GM12874 (cell line): Measurements from ENCODE around the gene RFC4.

Experiments
- TF ChIP-seq, protein P1 (sequence below): IDR thresholded peaks from 2 replicates; pipeline ENCODE4 v1.5.1; 2011; ENCODE audit warnings: low read depth, mild to moderate bottlenecking, control low read depth, low read length, moderate library complexity; ENCODE audit not compliant: insufficient read depth

Gene RFC4

DNA sequence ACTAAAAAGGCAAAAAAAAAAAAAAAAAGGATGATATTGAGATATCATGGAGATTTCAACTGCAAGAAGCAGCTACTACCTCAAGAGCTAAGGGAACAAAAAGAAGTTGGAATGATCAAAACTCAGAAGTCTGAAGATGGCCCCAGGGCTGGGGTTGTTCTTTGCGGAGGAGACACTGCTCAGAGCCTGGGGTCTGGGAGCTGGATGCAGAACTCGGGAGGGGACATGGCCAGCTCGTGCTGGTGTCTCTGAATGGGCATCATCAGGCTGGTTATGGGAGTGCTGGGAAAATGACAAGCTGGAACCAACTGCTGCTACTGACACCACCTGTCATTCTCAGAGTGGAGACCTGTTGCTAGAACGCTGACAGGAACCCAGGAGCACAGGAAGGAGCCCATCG, 22.1 kb upstream of the RFC4 start:
- TF ChIP-seq, protein P1, sequence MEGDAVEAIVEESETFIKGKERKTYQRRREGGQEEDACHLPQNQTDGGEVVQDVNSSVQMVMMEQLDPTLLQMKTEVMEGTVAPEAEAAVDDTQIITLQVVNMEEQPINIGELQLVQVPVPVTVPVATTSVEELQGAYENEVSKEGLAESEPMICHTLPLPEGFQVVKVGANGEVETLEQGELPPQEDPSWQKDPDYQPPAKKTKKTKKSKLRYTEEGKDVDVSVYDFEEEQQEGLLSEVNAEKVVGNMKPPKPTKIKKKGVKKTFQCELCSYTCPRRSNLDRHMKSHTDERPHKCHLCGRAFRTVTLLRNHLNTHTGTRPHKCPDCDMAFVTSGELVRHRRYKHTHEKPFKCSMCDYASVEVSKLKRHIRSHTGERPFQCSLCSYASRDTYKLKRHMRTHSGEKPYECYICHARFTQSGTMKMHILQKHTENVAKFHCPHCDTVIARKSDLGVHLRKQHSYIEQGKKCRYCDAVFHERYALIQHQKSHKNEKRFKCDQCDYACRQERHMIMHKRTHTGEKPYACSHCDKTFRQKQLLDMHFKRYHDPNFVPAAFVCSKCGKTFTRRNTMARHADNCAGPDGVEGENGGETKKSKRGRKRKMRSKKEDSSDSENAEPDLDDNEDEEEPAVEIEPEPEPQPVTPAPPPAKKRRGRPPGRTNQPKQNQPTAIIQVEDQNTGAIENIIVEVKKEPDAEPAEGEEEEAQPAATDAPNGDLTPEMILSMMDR: no peak

DNA sequence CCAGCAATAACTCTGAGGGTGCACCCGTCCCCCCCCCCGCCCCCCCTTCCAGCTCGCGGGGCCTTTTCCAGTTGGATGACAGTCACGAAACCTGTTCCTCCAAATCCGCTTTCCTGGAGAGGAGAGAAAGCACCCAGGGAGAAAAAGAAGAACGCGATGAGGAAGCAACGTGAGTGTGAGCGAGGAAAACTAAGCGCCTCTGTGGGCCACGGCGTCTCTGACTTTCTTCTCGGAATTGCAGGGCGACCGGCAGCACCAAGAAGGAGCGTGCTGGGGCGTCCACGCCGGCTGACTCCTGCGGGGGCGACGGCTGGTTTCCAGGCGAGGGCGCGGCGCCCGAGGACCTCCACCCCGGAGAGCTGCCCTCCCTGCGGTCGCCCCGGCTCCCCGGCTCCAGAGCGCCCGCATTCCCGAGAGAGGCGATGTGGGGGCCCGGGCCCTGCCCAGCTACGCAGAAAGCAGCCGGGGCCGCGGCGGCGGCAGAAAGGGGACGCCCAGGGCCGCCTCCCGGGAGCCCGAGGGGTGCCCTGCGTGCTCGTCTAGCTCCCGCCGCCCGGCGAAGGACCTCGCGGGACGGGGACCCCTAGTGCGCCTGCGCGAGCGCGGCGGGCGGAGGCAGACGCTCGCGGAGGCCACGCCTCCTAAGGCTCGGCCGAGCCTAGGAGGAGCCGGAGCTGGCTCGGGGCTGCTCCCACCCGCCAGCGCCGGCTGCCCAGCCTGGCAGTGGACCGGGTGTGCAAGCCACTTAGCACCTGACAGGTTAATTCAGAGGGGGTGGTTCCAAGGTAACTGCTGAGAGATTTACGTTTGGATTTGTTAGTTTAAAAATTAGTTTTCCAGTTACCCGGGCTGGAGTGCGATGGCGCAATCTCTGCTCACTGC, 20.9 kb upstream of the RFC4 start:
- TF ChIP-seq, protein P1: no peak

DNA sequence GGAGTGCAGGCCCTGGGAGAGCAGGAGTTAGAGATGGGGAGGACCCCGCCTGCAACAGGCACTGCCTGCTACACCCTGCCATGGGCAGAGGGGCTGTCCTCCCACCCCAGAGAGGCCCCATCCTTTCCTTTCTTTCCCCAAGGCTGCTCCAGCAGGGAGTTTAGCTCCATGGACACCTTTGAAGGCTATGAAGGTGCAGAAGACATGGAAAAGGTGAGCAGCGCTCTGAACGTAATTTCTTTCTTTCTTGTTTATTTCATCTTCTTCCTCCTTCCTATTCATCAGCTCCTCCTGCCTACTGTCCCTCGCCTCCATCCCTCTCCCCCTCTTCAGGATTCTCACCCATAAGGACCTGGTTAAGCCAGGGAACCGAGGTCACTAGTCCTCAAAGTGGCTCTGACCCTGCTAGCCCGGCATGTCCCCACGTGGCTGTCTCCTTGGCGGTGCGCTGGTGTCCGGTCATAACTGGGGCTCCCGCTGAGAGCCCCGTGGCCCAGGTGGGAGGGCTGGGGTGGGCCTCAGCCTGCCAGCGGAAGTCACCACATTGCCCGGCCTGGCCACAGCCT, 20.2 kb upstream of the RFC4 start:
- TF ChIP-seq, protein P1: no peak

DNA sequence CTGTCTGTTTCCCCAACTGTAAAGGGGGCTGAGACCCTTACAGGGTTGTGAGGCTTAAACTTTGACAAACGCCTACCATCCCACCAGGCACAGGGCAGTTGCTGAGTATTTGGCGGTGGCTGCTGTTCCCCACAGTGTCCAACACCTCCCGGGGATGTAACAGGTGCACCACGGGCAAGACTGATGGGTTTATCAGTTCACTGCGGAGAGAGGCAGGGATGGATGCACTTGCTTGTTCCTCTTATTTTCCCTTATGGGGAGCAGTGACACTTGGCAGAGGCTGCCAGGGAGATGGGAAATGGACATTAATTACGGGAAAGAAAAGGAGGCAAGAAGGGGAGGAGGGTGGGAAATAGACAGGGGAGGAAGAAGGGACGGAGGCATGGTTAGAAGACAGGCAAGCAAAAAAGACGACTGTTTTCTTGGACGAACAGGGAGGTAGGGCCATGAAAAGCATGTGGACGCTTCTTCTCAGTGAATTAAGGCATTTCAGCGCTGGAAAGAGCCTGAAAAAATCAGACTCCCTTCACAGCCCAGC, 19.7 kb upstream of the RFC4 start:
- TF ChIP-seq, protein P1: no peak

DNA sequence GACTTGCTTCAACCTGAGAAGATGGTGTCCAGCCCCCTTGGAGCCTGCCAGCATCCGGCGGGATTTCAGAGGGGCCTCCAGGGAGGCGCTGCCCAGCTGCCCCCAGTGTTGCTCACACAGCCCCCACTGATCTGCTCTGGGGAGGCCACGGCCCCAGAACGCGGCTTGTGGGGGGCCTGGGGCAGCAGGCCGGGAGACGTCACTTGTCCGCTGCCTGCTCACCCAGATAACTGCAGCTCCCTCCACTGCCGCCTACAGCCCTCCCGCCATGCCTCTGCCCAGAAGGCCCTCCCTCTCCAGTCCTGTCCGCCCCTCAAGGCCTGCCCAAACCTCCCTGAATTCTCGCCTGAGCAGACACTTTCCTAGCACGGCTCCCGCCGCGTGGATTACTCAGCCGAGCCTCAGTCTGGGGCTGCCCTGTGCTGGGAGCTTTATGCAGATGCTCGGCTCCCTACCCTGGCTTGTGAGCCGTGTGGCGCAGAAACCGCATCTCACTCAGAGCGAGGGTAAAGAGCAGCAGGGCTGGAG, 19.1 kb upstream of the RFC4 start:
- TF ChIP-seq, protein P1: no peak

DNA sequence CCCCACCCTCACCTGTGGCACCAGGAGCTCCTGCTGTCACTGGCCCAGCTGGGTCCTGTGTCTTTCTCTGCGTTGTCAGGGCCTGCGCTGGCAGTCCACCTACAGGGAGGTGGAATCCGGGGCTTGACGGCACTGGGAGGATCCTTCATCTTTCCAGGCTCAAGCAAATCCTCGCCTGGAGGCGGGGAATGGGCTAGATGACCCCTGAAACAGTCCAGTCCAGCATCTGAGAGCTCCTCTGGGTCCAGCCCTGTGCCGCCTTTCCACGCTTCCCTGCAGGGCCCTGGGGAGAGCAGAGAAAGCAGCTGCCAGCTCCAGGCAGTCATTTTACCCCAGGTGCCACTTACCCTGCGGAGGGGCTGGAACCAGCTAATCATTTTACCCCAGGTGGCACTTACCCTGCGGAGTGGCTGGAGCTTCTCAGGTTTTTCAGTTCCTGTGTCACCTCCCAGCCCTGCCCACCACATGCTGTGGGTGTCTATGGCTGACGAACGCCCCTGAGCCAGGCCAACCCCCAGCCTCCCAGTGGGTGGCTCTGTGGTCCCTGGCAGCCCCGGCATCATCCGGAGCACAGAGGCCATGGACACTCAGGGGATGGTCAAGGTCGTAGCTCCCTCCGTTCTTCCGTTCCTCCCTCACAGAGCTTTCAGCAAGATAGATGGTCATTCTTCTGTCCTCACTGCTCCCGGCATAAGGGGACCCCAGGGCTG, 18.3 kb upstream of the RFC4 start:
- TF ChIP-seq, protein P1: no peak

DNA sequence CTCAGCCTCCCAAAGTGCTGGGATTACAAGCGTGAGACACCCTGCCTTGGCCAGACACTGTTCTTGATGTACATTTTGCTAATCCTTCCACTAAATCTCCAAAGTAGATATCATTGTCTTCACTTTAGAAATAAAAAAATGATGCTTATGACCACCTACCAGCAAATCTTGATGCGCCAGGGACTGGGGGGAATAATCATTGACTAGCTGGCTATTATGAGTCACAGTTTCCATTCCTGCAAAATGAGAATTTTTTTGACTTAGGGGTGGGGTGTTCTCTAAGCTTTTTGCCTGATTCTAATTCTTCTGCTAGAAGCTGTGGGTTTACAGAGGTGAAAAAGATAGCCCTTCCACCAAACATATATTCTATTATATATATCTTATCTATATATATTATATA, 17.1 kb upstream of the RFC4 start:
- TF ChIP-seq, protein P1: no peak
